Stimulated activated CD8-positive, alpha-beta memory T cell treated with anti-CD3 and anti-CD28 coated beads, Interleukin-12 subunit alpha, Interleukin-12 subunit beta, amount 100 ng/mL, for 4 hours (primary cell): ENCODE measurements around the gene ARHGAP26.

ENCODE experiments used
- DNase-seq: peaks from one replicate; pipeline ENCODE4 v3.0.0-alpha.2; 2020; ENCODE audit warnings: low read depth

Gene ARHGAP26

DNA sequence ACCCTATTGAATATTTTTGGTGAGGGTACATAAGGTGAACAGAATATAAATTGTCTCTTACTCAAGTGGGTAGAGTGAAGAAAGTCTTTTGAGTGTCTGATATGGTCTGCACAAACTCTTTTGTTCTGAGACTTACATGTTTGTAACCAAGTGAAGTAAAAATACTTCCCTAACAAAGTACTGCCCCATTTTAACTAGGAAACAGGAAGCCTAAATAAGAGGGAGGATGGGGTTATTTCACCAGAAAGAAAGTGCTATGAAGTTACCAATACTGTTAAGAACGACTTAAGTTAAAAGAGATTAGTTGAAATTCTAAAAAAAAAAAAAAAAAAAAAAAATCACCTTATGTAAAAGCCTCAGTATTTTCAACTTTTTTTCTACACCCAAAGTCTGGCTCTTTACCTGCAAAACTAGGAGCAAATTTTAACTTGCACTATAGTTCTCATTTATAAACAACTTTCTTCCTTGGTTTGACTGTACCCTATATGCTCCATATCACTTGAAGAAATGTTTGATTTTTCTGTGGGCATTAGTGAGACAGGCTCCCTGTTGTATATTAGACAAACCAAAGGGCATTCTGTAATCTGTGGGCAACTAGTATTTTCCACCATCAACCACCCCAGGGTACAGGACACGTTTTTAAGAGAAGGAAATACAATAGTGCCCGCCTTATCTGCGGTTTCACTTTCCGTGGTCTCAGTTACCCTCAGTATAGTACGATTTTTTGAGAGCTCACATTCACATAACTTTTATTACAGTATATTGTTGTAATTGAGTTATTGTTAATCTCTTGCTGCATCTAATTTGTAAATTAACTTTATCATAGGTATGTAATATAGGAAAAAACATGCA lies 505.6 kb downstream of the ARHGAP26 start:
- no peak for DNase-seq

DNA sequence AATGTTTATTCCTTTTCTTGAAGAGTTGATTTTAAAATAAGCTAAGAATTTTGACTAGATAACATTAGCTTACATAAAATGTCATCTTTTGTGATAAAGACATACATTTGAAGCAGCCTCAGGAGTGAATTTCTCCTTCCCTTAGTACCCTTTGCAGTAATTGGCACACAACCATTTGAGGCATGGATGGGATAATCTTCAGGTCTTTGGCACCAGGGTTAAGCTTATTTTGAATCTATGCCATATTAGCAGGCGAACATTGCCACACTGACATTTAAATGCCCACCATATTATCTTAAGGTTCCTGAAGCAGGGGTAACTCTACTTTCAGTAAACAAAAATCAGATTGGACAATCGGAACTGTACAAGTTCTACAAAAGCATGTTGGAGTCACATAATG lies 507.4 kb downstream of the ARHGAP26 start:
- no peak for DNase-seq
